ENCODE data around the gene UFM1.
"Not testable (repeated sequence)": the region's sequence is repeated elsewhere in the genome, so short reads cannot be mapped to it uniquely, and the experiment has no call there.

UFM1 gene

GRCh38 chr13:38349390-38350113 is at the start of gene UFM1:
Gene UFM1 (plus strand): TSS chr13:38349851. CDS start chr13:38349920, 69 bp downstream.
- peak; percentile 70 for DNase-seq (ENCODE audit: low read depth, low spot score)
- H3K9me3 ChIP-seq (ENCODE audit: insufficient read depth, low read length) = no peaks in the 10 kb centered on the region
- TF ChIP-seq ZNF274 (IDR thresholded peaks at IDR 0.05; ENCODE audit: low read depth, low read length) = no peak
- no peak for TF ChIP-seq YY1 (IDR thresholded peaks at IDR 0.05; ENCODE audit: insufficient read depth, insufficient read length)
- no peak for TF ChIP-seq SUZ12 (IDR thresholded peaks at IDR 0.05; ENCODE audit: extremely low read depth, insufficient read depth, insufficient read length)
- peaks cover 16% of the 10 kb centered on the region for H3K36me3 ChIP-seq (ENCODE audit: insufficient read depth, insufficient read length, low read length)
- peak within 1 kb of the TSS; percentile 85 for H3K4me3 ChIP-seq (ENCODE audit: insufficient read length, low read depth)
- no peaks in the 10 kb centered on the region for H3K27me3 ChIP-seq (ENCODE audit: insufficient read depth, insufficient read length)
- no peaks in the 10 kb centered on the region for H3K4me1 ChIP-seq (ENCODE audit: insufficient read depth, insufficient read length)
- H3K9ac ChIP-seq (ENCODE audit: insufficient read length, low read depth) = peak within 1 kb of the TSS; percentile 89

- Histone ChIP-seq H3K4me3 (ENCODE audit: insufficient read length, low read depth) (no peak overlapping the region), H3K9ac (ENCODE audit: insufficient read length, low read depth) (no peak overlapping the region), H3K36me3 (ENCODE audit: insufficient read depth, insufficient read length, low read length) (no peaks in the 10 kb centered on the region), H3K4me1 (ENCODE audit: insufficient read depth, insufficient read length) (no peaks in the 10 kb centered on the region), H3K27me3 (ENCODE audit: insufficient read depth, insufficient read length) (no peaks in the 10 kb centered on the region), H3K9me3 (ENCODE audit: insufficient read depth, low read length) (no peaks in the 10 kb centered on the region)
- TF ChIP-seq YY1 (IDR thresholded peaks at IDR 0.05; ENCODE audit: insufficient read depth, insufficient read length) (no peak), ZNF274 (IDR thresholded peaks at IDR 0.05; ENCODE audit: low read depth, low read length) (no peak), SUZ12 (IDR thresholded peaks at IDR 0.05; ENCODE audit: extremely low read depth, insufficient read depth, insufficient read length) (no peak)
- no peak for DNase-seq (ENCODE audit: low read depth, low spot score)
Measured at GRCh38 chr13:38301236-38301635, 48.4 kb upstream of the UFM1 start.

GRCh38 chr13:38303816-38304320 is 45.8 kb upstream of the UFM1 start:
- no peak overlapping the region for H3K4me3 ChIP-seq (ENCODE audit: insufficient read length, low read depth)
- no peak overlapping the region for H3K9ac ChIP-seq (ENCODE audit: insufficient read length, low read depth)
- no peak for DNase-seq (ENCODE audit: low read depth, low spot score)
- H3K27me3 ChIP-seq (ENCODE audit: insufficient read depth, insufficient read length) = no peaks in the 10 kb centered on the region
- TF ChIP-seq ZNF274 (IDR thresholded peaks at IDR 0.05; ENCODE audit: low read depth, low read length) (no peak), YY1 (IDR thresholded peaks at IDR 0.05; ENCODE audit: insufficient read depth, insufficient read length) (no peak), SUZ12 (IDR thresholded peaks at IDR 0.05; ENCODE audit: extremely low read depth, insufficient read depth, insufficient read length) (no peak)
- no peaks in the 10 kb centered on the region for H3K36me3 ChIP-seq (ENCODE audit: insufficient read depth, insufficient read length, low read length)
- H3K9me3 ChIP-seq (ENCODE audit: insufficient read depth, low read length) = no peaks in the 10 kb centered on the region
- H3K4me1 ChIP-seq (ENCODE audit: insufficient read depth, insufficient read length) = no peaks in the 10 kb centered on the region

GRCh38 chr13:38308736-38309135 is 40.9 kb upstream of the UFM1 start:
- no peaks in the 10 kb centered on the region for H3K27me3 ChIP-seq (ENCODE audit: insufficient read depth, insufficient read length)
- no peak overlapping the region for H3K9ac ChIP-seq (ENCODE audit: insufficient read length, low read depth)
- H3K9me3 ChIP-seq (ENCODE audit: insufficient read depth, low read length) = no peaks in the 10 kb centered on the region
- no peaks in the 10 kb centered on the region for H3K4me1 ChIP-seq (ENCODE audit: insufficient read depth, insufficient read length)
- TF ChIP-seq YY1 (IDR thresholded peaks at IDR 0.05; ENCODE audit: insufficient read depth, insufficient read length) (no peak), SUZ12 (IDR thresholded peaks at IDR 0.05; ENCODE audit: extremely low read depth, insufficient read depth, insufficient read length) (no peak), ZNF274 (IDR thresholded peaks at IDR 0.05; ENCODE audit: low read depth, low read length) (no peak)
- no peaks in the 10 kb centered on the region for H3K36me3 ChIP-seq (ENCODE audit: insufficient read depth, insufficient read length, low read length)
- no peak overlapping the region for H3K4me3 ChIP-seq (ENCODE audit: insufficient read length, low read depth)
- no peak for DNase-seq (ENCODE audit: low read depth, low spot score)

GRCh38 chr13:38309397-38309796 is 40.3 kb upstream of the UFM1 start:
- no peak overlapping the region for H3K9ac ChIP-seq (ENCODE audit: insufficient read length, low read depth)
- H3K27me3 ChIP-seq (ENCODE audit: insufficient read depth, insufficient read length) = no peaks in the 10 kb centered on the region
- no peak overlapping the region for H3K4me3 ChIP-seq (ENCODE audit: insufficient read length, low read depth)
- no peaks in the 10 kb centered on the region for H3K36me3 ChIP-seq (ENCODE audit: insufficient read depth, insufficient read length, low read length)
- H3K9me3 ChIP-seq (ENCODE audit: insufficient read depth, low read length) = no peaks in the 10 kb centered on the region
- TF ChIP-seq YY1 (IDR thresholded peaks at IDR 0.05; ENCODE audit: insufficient read depth, insufficient read length) (no peak), SUZ12 (IDR thresholded peaks at IDR 0.05; ENCODE audit: extremely low read depth, insufficient read depth, insufficient read length) (no peak), ZNF274 (IDR thresholded peaks at IDR 0.05; ENCODE audit: low read depth, low read length) (no peak)
- no peaks in the 10 kb centered on the region for H3K4me1 ChIP-seq (ENCODE audit: insufficient read depth, insufficient read length)
- no peak for DNase-seq (ENCODE audit: low read depth, low spot score)

- H3K27me3 ChIP-seq (ENCODE audit: insufficient read depth, insufficient read length); H3K9me3 ChIP-seq (ENCODE audit: insufficient read depth, low read length); H3K9ac ChIP-seq (ENCODE audit: insufficient read length, low read depth); DNase-seq (ENCODE audit: low read depth, low spot score); H3K36me3 ChIP-seq (ENCODE audit: insufficient read depth, insufficient read length, low read length); H3K4me1 ChIP-seq (ENCODE audit: insufficient read depth, insufficient read length); H3K4me3 ChIP-seq (ENCODE audit: insufficient read length, low read depth): not testable (repeated sequence)
Measured at GRCh38 chr13:38311175-38311574, 38.5 kb upstream of the UFM1 start.

- Histone ChIP-seq H3K9ac (ENCODE audit: insufficient read length, low read depth) (no peak overlapping the region), H3K4me1 (ENCODE audit: insufficient read depth, insufficient read length) (no peaks in the 10 kb centered on the region), H3K4me3 (ENCODE audit: insufficient read length, low read depth) (no peak overlapping the region), H3K9me3 (ENCODE audit: insufficient read depth, low read length) (no peaks in the 10 kb centered on the region), H3K27me3 (ENCODE audit: insufficient read depth, insufficient read length) (no peaks in the 10 kb centered on the region), H3K36me3 (ENCODE audit: insufficient read depth, insufficient read length, low read length) (no peaks in the 10 kb centered on the region)
- DNase-seq (ENCODE audit: low read depth, low spot score) = no peak
- no peak for TF ChIP-seq SUZ12 (IDR thresholded peaks at IDR 0.05; ENCODE audit: extremely low read depth, insufficient read depth, insufficient read length)
- TF ChIP-seq YY1 (IDR thresholded peaks at IDR 0.05; ENCODE audit: insufficient read depth, insufficient read length) = no peak
- TF ChIP-seq ZNF274 (IDR thresholded peaks at IDR 0.05; ENCODE audit: low read depth, low read length) = no peak
Measured at GRCh38 chr13:38316129-38316528, 33.5 kb upstream of the UFM1 start.

Data from NT2/D1 (cell line).